ENCODE results near the gene KCNH1. TPM values are rescaled to one million over a fixed set of nuclear protein-coding genes. Genes with fewer than 3 reads are reported as not detected.

The KCNH1 gene
- total and polyA plus RNA-seq, 9 of the 15 experiments (the other 6 are each of a cell fraction or from before 2014, with no cell fraction given) = not detected

- in situ Hi-C loops (cut with MboI) = no loop called here
- FAIRE-seq = no peak
- no peak overlapping the region for H3K27ac ChIP-seq (ENCODE audit: extremely low read depth, low read depth, low read length)
- ATAC-seq = no peak
- H3K9me1 ChIP-seq (ENCODE audit: control insufficient read depth, insufficient read depth, low read length) = no peaks in the 10 kb centered on the region
- H3K27me3 ChIP-seq (ENCODE audit: control insufficient read depth in 2 of 2, insufficient read depth in 2 of 2, low read length in 2 of 2) = 0 out of 5 replicates have a peak, but pooled peaks cover 0 to 2% of the 10 kb centered on the region in 2 experiments
- H2AFZ ChIP-seq (ENCODE audit: low read depth, low read length) = no peak overlapping the region
- ChIA-PET POLR2A (interaction anchor here (0.6 kb wide), 1 partner anchor 1249 kb away, joined by 3 read pairs; no protein-coding TSS in a partner anchor), CTCF (ENCODE audit: low intra/inter-chr PET ratio) (no interaction called here)
- no TSS peak for BruUV-seq (replicated peaks)
- intact Hi-C loops (cut with micrococcal nuclease) = no loop called here
- H3K4me3 ChIP-seq = no peak overlapping the region
- H3K36me3 ChIP-seq (ENCODE audit: control insufficient read depth, insufficient read depth, low read length) = no peaks in the 10 kb centered on the region
- H3K9me3 ChIP-seq (replicated peaks; ENCODE audit: control insufficient read depth, insufficient read depth, low read depth, low read length) = no peaks in the 10 kb centered on the region
- TF ChIP-seq CBFA2T3 (IDR thresholded peaks at IDR 0.05) (0 out of 2 replicates have a peak, but pooled peaks have one; percentile 3), ZNF449 (CRISPR knock-in tag; IDR thresholded peaks at IDR 0.05) (no peak)
- no peak for DNase-seq (ENCODE audit: extremely low read depth in 1 of 4, low spot score in 3 of 4)
- no peaks in the 10 kb centered on the region for H3K4me1 ChIP-seq (replicated peaks in 1 of 2; ENCODE audit: control insufficient read depth in 2 of 2, insufficient read depth in 2 of 2, low read length in 2 of 2)
- no peaks in the 10 kb centered on the region for H3K79me2 ChIP-seq (ENCODE audit: control insufficient read depth, insufficient read depth, low read length)
- H4K20me1 ChIP-seq (replicated peaks; ENCODE audit: control insufficient read depth, insufficient read depth, low read length) = no peaks in the 10 kb centered on the region
- no peak overlapping the region for H3K4me2 ChIP-seq (ENCODE audit: insufficient read depth, low read length)
- WGBS (ENCODE audit: insufficient coverage, low coverage, missing lambda C conversion rate) = under 1% methylated on average over 7 of the region's 7 CpGs
- no peak overlapping the region for H3K9ac ChIP-seq (ENCODE audit: insufficient read depth in 1 of 2, low read depth in 2 of 2, low read length in 2 of 2)
Observed at GRCh38 chr1:210663730-210664573, 470.0 kb downstream of the KCNH1 start.
